ENCODE measurements around the gene NUP43.
"Not testable (repeated sequence)": the region's sequence is repeated elsewhere in the genome, so short reads cannot be mapped to it uniquely, and the experiment has no call there.

NUP43 gene

GRCh38 chr6:149691201-149691600, 55.1 kb downstream of the NUP43 start:
- no peak for DNase-seq (ENCODE audit: low spot score)

DNA sequence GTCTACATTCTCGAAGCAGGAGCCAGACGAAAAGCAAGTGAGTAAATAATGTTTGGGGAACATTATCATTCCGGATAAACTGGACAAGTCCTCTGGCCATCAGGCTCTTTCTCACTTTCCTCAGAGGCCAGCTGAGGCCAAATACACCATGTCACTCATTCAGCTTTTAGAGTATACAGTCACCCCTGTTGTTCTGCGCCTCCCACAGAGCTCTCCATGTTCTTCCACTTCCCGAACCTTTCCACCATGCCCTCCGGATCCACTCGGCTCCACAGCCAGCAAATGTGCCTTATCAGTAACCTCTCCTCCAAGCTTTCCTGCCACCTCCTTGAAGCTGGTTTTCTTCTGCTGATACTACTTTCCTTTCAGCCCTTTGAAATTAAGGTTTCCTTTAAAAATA, 60.1 kb downstream of the NUP43 start:
- DNase-seq (ENCODE audit: low spot score) = no peak

DNA sequence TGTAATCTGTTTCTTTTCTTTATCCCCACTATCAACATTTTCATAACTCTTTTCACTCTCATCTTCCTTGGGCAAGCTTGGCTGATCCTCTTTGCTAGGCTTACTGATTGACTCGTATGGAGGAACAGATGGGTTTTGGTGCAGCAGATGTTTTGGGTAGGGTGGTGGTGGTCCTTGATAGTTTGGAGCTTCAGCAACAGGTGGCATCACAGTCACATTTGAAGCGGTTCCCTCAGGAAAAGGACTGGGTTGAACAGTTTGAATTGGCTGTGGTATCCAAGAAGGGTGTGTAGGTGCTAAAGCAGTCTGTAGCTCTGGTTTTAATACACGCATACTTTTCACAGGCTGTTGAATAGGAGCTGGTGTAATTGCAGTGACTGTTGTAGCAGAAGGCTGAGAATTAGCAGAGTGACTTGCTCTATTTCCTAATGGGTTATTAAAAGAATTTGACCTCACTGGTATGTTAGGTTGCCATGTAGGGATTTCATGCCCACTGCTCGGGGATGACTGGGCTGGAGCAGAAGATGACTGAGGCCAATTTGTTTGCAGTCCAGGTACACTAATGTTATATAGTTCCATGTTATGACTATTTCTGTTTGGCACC, 63.0 kb downstream of the NUP43 start:
- DNase-seq (ENCODE audit: low spot score) = no peak

- DNase-seq (ENCODE audit: low spot score) = not testable (repeated sequence)
Measured at GRCh38 chr6:149681845-149682244, 64.5 kb downstream of the NUP43 start.

GRCh38 chr6:149681209-149681608, 65.1 kb downstream of the NUP43 start:
- DNase-seq (ENCODE audit: low spot score) = no peak

GRCh38 chr6:149680503-149680902, 65.8 kb downstream of the NUP43 start:
- DNase-seq (ENCODE audit: low spot score) = no peak
